ENCODE results near the gene DNAH2.

DNA sequence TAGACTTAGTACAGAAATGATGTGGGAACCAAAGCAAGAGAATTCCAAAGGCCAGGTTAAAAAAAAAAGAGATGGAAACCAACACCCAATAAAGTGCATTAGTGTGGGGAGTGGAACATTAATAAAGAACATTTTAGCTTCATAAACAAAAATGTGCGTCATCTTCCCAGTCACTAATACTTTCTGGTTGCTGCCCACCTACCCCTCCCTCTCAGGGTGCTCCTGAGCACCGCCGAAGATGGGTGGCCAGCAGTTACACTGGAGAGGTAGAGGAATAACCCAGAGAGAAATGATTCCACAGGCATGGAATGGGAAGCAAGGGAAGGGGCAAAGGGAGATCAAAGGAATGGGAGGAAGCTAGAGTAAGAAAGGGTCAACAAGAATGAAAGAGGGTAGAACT lies 165.1 kb downstream of the DNAH2 start:
- TF ChIP-seq CTCF (IDR thresholded peaks at IDR 0.05) (no peak), EP300 (IDR thresholded peaks at IDR 0.05) (no peak), POLR2AphosphoS5 (IDR thresholded peaks at IDR 0.05) (no peak)
